ENCODE results near the gene UCP2.

- TF ChIP-seq CTCF (IDR thresholded peaks at IDR 0.05; ENCODE audit: low read depth, low read length, poor library complexity, severe bottlenecking) (no peak), EZH2phosphoT487 (IDR thresholded peaks at IDR 0.05; ENCODE audit: borderline replicate concordance, low read length) (no peak)
Measured at GRCh38 chr11:74023276-74023675, 40.6 kb upstream of the UCP2 start.

Measured in DOHH2 (cell line).